ENCODE results near the gene CCL1.

CCL1 gene

GRCh38 chr17:34382621-34383124, 19.6 kb upstream of the CCL1 start:
- peak; percentile 65 for DNase-seq

GRCh38 chr17:34379868-34380267, 16.8 kb upstream of the CCL1 start:
- DNase-seq = no peak

GRCh38 chr17:34378664-34379101, 15.7 kb upstream of the CCL1 start:
- DNase-seq = no peak

- no peak for DNase-seq
These were observed 14.2 kb upstream of the CCL1 start for GRCh38 chr17:34377078-34377823.

GRCh38 chr17:34375426-34375997, 12.5 kb upstream of the CCL1 start:
- peak; percentile 44 for DNase-seq

GRCh38 chr17:34374457-34374856, 11.4 kb upstream of the CCL1 start:
- DNase-seq = no peak

GRCh38 chr17:34371405-34372100, 8.5 kb upstream of the CCL1 start:
- DNase-seq = no peak

GRCh38 chr17:34370997-34371395, 8.0 kb upstream of the CCL1 start:
- peak; percentile 92 for DNase-seq

- no peak for DNase-seq
These were observed 7.5 kb upstream of the CCL1 start for GRCh38 chr17:34370376-34370996.

- no peak for DNase-seq
These were observed 6.5 kb upstream of the CCL1 start for GRCh38 chr17:34369571-34369970.

- DNase-seq = no peak
These were observed 6.0 kb upstream of the CCL1 start for GRCh38 chr17:34368946-34369500.

GRCh38 chr17:34368196-34368945, 5.3 kb upstream of the CCL1 start:
- DNase-seq = no peak

GRCh38 chr17:34367486-34368195, 4.6 kb upstream of the CCL1 start:
- DNase-seq = no peak

- no peak for DNase-seq
These were observed 3.6 kb upstream of the CCL1 start for GRCh38 chr17:34366529-34367107.

- no peak for DNase-seq
These were observed 3.0 kb upstream of the CCL1 start for GRCh38 chr17:34366010-34366409.

- DNase-seq = no peak
These were observed 2.3 kb upstream of the CCL1 start for GRCh38 chr17:34365340-34365739.

- DNase-seq = no peak
These were observed 1.7 kb upstream of the CCL1 start for GRCh38 chr17:34364751-34365150.

- peak; percentile 98 for DNase-seq
These were observed 1.5 kb downstream of the CCL1 start for GRCh38 chr17:34361478-34362061.

- DNase-seq = no peak
These were observed 2.3 kb downstream of the CCL1 start for GRCh38 chr17:34360601-34361270.

GRCh38 chr17:34358631-34359030, 4.4 kb downstream of the CCL1 start:
- no peak for DNase-seq
